Measurements from ENCODE around the gene PLAAT1.
A peak's percentile ranks its signal among the peaks of the same experiment; 100 is the strongest.

Gene PLAAT1

DNA sequence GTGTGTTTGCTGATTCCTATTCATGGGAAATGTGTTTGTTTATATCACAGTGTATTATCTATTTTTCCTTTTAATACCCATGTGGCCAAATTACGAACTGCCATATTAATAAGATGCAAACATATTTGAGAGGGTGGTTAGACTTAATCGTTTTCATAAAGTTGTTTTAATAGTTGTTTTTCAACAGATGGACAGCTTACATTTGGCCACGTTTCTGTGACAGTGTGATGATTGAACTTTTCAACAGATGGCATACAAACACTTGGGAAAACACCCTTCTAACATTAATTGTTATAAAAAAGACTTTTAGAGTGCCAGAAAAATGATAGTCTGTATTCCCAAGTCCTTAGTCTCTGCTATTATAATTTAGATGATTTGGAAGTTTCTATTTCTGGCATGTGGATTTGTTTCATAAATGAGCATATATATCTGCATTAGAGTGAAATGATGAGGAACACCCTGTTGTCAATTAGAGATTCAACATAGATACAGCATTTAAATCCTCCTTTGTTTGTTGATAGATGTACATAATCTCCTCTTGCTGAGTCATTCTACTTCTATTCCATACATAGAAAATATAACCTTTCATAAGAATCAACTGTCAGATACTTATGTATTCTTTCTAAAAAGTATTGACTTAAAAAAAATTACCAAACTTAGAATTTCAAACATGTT, 13.1 kb downstream of the PLAAT1 start:
- no peak for DNase-seq (ENCODE audit: low spot score)

DNA sequence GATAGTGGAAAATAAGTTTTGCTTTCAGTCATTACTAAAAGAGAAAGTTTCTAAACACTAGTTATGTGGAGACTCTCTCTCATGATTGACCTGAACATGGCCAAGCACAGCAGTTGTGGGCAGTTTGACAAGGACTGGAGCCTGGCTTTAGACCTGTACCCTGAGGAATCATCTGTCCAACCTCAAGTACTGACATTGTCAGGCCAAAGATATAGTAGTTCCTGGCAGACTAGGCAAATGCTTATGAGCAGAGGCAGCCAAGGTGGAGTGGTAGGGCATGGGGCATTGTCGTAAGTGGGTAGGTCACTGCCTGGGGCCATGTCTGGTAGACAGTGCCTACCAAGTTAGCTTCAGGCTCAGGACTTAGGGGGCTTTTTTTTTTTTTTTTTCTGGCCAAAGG, 20.9 kb downstream of the PLAAT1 start:
- no peak for DNase-seq (ENCODE audit: low spot score)

DNA sequence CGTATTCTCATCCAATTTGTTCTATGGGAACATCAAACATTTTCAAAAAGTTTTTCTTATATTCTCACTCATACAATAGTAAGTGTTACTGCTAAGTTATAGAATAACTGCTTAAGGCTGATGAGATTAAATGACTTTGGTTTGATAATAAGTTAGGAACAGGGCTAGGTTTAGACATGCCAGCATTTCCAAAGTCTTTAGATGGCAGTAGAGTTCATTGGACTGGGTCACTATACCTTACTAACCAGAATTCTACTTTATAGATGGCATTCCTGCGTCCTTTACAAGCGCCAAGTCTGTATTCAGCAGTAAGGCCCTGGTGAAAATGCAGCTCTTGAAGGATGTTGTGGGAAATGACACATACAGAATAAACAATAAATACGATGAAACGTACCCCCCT, 21.7 kb downstream of the PLAAT1 start:
- no peak for DNase-seq (ENCODE audit: low spot score)

DNA sequence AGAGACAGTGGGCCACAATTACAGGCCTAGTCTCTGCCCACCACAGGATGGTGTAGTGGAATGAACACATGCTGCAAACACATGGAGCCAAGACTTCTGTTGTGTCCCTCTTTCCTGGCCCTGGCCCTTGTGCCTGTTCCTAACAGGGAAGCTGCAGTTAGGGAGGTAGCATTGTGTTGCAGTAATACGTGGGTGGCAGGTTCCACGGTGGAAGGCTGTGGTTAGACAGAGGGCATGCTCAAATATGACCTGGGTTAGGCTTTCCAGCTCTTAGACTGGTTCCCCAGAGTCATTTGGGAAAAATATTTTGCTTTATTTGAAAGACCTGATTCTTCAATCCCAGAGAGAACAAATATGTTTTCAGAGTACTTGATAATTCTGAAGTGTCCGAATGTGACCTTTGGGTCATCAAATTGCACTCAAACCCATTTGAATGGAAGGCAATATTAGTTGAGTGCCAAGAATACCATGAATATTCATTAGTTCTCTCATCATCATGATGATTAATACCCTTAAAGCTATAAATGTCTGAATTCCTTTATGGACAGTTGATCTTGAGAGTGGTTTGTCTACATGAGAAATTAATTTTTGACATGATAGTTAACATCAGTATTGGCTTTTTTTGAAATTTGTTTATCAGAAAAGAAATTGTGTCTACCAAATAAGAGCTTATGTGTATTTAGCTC, 28.5 kb downstream of the PLAAT1 start:
- DNase-seq (ENCODE audit: low spot score) = no peak

DNA sequence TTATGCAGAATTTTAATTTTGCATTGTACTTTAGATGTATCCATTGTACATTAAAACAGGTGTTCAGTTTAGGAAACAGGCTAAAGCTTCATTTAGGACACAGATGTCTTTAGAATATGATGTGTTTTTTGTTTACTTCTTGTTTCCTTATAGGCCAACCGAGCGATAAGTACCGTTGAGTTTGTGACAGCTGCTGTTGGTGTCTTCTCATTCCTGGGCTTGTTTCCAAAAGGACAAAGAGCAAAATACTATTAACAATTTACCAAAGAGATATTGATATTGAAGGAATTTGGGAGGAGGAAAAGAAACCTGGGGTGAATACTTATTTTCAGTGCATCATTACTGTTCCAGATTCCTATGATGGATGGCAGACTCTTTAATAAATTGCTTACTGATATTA, 29.4 kb downstream of the PLAAT1 start:
- no peak for DNase-seq (ENCODE audit: low spot score)

DNA sequence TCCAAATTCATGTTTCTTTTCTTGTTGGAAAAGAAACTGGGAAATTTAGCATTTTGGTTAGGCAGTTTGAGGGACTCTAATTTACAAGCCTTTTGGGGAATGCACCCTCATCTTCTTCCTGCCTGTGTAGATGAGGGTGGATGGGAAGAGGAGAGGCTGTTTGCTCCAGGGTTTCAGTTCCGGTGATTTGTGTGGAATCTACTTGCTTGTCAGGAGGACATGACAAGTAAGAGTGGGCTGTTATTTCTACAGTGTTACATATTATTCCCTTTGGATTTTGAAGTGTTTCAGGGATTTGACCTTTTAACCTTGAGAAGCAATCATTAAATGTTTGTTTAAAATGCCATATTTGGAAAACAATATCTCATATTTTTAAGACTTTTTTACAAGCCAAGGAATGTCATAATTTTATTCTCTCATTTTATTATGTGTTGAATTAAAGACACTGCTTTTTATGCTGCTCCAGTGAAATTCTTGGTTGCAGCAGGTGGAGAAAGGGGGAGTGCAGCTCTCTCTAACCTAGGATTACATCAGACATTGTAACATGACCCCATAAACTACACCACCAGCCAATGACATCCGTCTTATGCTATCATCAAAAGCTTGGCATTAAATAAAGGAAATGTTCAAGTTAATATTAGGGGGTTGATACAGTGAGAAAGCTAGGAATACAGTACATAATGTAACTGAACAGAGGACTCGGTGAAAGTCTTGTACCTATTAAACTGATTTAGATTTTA, 30.2 kb downstream of the PLAAT1 start:
- DNase-seq (ENCODE audit: low spot score) = peak; percentile 27

DNA sequence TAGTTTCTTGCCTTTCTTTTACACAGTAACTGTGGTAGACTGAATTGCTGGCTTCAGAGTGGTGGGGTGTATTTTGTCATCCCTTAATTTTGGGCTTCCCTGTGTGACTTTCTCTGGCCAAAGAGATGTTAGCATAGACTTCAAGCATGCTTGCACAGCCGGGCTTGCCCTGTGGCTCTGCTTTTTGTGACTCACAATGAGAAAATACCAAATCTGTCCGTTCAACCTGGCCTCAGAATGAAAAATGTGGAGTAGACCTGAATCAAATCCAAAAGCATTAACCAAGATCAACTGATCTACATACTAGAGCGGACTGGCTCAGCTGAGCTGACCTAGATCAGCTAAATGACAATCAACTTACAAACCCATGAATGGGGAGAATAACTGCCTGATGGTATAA, 51.4 kb downstream of the PLAAT1 start:
- DNase-seq (ENCODE audit: low spot score) = no peak

DNA sequence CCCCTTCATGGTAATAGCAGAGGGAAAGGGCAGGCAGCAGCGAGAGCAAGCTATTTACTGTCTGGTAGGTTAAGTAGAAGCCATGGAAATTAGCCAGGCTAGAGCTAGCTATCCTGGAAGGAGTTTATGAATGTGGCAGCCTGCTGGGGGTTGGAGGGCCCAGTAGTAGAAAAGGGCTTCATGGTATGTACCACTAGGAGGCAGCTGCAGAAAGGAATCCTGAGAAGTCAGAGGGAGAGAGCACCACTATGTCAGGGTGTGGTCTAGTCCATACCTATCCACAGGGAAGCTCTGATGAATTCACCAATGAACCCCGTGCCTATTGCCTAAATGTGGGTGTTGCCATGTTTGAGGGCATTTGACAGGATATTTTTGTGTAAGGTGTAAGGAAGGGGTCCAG, 55.0 kb downstream of the PLAAT1 start:
- DNase-seq (ENCODE audit: low spot score) = no peak

DNA sequence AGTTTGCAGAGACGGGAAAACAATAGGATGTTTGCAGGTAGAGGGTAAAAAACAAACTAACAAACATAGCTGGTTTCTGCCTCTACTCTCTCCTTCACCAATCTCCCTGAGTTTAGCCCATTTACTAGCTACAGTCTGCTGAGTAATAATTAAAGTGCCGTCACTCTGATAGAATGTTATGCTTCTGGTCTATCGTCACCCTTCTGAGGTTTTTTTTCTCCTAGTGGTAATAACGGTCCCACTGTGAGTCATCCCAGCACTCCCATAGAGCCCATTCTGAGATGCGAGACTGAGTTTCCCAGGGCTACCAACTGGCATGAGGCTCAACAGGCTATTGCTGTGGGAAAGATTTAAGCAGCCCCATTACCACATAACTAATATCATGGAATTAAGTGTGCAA, 56.4 kb downstream of the PLAAT1 start:
- DNase-seq (ENCODE audit: low spot score) = no peak

DNA sequence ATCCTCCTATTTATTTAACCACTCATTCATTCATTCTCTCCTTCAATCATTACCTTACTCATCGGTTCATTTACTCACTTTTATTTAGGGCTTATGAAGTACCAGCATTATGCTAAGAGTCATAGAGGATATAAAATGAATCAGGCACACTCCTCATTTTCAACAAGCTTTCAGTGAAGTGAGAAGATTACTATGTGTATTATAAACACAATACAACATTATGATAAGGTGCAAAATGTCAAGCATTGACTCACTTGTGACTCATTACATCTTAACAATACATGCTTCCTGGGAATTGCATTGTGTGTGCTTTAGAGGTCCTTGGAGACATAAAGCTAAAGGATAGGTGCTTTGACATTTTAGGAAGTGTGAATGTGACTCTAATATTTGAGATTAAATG, 60.4 kb downstream of the PLAAT1 start:
- no peak for DNase-seq (ENCODE audit: low spot score)

DNA sequence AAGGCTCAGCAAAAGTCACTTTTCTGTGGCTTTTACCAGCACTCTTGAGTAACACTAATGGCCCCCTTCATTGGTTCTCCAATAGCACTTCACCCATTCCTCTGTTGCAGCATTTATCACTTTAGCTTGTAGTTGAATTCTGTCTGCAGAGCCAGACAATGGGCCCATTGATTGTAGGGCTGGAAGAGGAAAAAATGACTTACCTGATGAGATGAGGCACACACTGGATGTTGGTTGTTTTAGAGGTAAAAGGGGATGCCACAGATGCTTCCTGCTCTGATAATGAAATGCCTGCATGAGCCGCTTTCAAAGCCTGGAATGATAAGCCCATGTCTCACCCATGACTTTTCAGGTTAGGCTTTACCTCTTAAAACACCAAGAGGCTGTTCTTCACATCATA, 64.3 kb downstream of the PLAAT1 start:
- DNase-seq (ENCODE audit: low spot score) = no peak

DNA sequence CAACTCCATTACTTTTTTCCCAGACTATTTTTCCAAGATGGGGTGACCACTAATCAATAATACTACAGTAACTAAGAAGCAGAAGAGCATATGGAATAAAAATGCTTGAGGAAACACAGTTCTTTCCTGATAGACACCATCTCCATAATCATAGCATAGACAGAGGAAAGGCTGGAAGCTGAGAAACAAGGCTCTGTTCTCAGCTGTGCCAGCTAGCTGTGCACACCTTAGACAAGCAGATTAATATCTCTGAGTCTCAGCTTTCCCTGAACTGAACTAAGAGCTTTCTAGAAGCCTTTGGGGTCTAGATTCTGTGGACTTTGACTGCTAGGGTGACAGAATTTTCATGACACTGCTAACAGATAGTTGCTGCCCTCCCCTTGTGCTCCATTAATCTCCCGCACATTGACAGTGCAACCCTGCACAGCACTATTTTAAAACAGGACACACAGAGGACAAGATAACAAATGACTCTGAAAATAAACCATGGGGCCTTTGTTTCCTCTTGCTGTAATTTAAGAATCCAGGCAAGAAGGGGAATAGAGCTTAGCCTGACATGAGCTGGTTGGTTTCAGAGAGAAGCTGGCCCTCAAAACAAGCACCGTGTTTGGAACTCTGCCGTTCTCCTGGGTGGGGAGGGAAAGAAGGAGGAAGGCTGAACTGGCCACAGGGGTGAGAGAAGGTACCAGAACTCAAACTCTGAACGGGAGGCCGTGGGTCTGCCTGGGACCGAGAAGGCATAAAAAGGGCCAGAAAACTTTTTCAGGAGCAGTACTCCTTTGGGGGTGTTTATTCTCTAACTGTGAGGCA, 70.1 kb downstream of the PLAAT1 start:
- DNase-seq (ENCODE audit: low spot score) = no peak

DNA sequence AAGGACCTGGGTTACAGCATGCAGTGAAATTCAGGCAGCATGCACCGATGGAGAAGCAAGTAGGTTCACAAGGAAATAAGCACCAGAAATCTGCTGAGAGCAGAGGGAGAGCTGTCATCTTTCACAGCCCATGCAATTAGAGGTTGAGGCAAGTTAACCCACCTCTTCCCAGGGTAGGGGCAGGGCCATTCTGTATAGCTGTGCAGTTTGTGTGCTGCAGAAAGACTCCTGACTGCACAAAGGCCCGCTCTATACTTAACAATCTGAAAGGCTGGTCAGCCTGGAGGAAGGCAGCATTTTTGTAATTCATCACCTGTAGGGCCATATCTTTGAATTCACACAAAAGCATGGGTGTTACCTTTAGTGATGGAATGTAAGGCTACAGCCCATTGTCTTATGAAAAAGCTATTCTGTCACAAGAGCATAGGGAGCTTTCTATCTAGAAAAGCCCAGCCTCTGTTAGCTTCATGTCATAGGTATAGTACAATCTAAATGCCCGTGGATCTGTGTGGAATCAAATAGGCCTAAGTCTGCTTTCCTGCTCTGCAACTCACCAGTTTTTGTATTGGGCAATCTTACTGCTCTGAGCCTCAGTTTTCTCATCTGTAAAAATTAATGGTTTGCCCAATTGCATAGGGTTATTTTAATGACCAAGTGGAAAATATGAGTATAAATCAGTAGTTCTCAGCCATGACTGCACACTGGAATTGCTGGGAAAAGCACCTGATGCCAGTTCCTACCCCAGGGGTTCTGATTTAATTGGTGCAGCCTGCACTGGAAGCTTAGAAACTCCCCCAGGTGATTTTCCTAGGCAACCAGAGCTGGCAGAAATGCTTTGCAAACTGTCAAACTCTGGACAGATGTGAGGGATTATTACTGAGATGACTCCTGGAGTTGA, 72.3 kb downstream of the PLAAT1 start:
- peak; percentile 29 for DNase-seq (ENCODE audit: low spot score)

DNA sequence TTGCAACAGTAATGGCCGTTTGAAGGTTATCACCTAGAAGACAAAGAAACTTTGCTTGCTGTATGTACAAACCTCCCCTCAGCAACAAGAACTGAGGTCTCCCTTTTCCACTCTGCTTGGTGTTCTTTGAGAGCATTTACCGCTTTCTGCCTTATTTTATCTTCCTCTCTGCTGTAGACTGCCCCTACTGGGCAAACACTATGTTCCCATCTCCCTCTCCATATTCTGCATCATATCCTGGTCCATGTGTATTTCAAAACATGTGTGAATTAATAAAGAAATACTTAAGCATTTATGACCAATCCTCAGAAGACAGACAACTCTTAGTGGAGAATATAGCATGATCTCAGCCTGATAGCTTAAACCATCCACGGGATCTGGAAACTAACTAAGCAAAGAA, 73.1 kb downstream of the PLAAT1 start:
- peak; percentile 32 for DNase-seq (ENCODE audit: low spot score)

DNA sequence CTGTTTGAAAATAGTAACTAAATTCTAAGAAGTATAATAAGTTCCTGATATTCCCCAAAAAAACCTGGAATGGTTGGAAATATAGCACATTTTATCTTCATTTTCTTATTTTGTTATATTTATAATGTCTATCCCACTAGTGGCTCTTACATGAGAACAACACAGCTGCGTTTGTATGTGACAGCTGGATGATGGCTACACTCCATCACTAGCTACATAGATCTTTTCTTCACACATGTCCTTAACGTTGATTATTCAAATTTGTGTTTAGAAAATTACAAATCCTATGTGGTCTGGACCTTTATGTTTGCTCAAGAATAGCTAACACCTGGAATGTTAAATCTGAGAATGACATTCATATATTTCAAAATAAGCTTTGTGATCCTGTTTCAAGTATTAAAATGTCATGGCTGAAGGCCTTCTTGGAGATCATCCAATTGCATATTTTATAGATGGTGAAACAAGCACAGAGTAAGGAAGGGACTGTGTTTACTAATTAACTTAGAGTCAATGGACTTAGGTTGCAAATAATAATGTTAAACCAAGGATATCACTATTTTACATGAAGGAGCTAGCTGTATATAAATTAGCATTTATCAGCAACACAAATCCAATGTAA, 76.8 kb downstream of the PLAAT1 start:
- no peak for DNase-seq (ENCODE audit: low spot score)
